Daoy (cell line): ENCODE data around the gene RPS6KA3. TPM values are rescaled to one million over a fixed set of nuclear protein-coding genes. Genes with fewer than 3 reads are reported as not detected.
"Not testable (repeated sequence)": the region's sequence is repeated elsewhere in the genome, so short reads cannot be mapped to it uniquely, and the experiment has no call there.

Source experiments
- DNase-seq: peaks from one replicate; pipeline ENCODE4 v3.0.0-alpha.2; 2015; ENCODE audit warnings: low read depth
- total RNA-seq: library from RNA; depleted of rRNA; stranded (reverse); fragments of >200 nt; shearing (Covaris generic); gene quantifications from 2 replicates; pipeline ENCODE4 v1.2.3, GENCODE V29; 2014

Gene RPS6KA3
- total RNA-seq, 1 experiment from 2014 or later = 39.5 TPM

DNA sequence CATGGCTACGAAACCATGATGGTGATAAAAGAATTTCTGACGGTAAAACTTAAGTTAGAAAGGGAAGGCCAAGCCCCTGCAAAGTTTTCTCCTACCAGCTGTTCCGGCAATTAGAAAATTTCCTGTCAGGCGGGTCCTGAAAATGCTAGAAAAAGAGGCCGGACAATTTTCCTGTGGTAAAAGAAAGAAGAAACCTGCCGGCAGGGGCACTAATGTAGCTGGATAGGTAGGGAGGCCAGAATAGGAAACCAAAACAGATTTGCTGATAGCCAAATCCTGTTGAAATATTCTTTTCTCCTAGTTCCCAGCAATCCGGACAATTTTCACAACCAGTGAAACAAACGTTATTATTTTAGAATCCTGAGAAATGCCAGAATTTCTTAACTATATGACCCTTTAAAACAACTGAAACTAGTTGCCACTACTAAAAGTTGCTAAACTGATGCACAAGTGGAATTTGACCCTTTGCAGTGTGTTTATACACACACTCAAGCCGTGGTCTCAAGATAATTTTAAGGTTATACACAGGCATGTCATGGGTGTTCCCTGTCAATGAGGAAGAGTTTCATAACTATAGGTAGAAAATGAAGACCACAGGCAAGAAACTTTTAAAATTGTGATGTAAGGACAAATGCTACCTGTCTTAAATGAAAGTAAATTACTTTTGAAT lies 47.7 kb downstream of the RPS6KA3 start:
- DNase-seq = peak; percentile 2

- no peak for DNase-seq
These were observed 48.8 kb downstream of the RPS6KA3 start for GRCh38 chrX:20217906-20218305.

GRCh38 chrX:20217271-20217670 lies 49.4 kb downstream of the RPS6KA3 start:
- DNase-seq = peak; percentile 35

DNA sequence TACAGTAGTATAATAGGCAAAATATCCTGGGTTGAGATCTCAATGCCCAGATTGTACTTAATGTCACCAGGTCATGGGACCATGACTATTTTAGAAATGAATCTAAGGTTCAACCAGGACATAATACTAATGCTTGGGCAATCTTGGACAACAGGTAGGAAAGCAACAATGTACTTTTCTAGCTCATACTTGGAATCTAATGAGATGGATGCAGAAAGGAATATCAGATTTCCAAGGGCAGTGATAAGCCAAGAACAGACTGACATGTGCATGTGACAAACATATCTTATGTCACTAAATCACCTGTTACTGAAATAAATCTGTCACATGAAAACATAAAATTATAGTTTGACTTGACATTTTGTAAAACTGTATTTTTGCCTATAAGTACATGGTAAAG lies 51.1 kb downstream of the RPS6KA3 start:
- DNase-seq = no peak

- DNase-seq = no peak
These were observed 54.1 kb downstream of the RPS6KA3 start for GRCh38 chrX:20212486-20213089.

- no peak for DNase-seq
These were observed 55.4 kb downstream of the RPS6KA3 start for GRCh38 chrX:20211261-20211786.

- DNase-seq = no peak
These were observed 60.6 kb downstream of the RPS6KA3 start for GRCh38 chrX:20205927-20206708.

GRCh38 chrX:20204351-20204750 lies 62.4 kb downstream of the RPS6KA3 start:
- no peak for DNase-seq

DNA sequence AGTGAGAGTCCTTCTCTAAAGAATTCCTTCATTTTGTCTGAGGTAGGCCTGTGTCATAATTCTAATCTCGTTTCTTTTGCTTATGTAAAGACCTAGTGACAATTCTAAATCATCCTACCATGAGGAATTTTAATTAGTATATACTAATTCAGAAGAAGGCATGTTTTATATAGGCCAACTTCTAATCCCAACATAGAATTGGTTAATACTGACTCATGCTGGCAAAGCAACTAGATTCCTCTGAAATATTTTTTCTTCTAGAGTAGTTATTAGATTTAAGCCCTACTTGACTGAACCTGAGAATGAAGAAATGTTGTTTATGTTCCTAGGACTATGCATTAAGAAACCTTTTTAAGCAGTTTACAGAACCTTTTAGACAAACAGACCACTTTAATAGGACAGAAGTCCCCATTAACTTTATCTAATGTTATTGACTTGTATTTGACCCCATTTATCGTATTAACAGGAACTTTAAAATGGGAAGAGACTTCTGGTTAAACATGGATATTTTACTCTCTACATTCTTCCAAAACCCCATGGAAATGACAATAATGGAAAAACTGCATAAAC lies 69.0 kb downstream of the RPS6KA3 start:
- no peak for DNase-seq

GRCh38 chrX:20189171-20189570 lies 77.5 kb downstream of the RPS6KA3 start:
- no peak for DNase-seq

GRCh38 chrX:20181598-20182329 lies 84.9 kb downstream of the RPS6KA3 start:
- no peak for DNase-seq

GRCh38 chrX:20177093-20177492 lies 89.6 kb downstream of the RPS6KA3 start:
- DNase-seq = no peak

DNA sequence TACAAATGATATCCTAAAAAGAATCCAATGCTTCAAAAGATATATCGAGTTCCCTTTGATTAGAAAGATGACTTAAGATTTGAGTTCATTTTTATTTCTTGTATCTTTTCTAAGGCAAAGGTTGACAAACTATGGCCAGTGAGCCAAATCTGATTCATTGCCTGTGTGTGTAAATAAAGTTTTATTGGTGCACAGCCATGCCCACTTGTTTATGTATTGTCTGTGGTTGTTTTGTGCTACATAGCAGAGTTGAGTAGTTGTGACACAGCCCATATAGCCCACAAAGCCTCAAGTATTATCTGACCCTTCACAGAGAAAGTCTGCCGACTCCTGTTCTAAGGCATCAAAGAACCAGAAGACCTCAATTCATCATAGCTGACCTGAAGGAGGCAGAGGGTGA lies 92.9 kb downstream of the RPS6KA3 start:
- no peak for DNase-seq

DNA sequence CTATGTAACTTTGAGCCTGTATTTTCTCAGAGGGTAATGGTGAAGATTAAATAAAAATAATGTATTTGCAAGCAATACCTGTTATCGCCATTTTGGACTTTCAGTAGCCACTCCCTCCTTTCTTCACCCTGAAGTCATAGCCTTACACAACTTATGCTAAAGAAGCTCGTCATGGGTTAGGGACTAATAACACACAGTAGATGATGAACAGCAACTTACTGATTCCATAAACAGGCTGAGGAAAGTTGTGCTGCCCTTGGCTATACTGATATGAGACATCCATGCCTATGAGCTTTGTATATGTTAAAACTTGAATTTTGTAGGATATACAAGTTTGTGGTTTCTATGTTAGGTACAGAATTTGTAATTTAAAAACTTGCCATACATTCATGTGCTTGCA lies 93.4 kb downstream of the RPS6KA3 start:
- DNase-seq = no peak

DNA sequence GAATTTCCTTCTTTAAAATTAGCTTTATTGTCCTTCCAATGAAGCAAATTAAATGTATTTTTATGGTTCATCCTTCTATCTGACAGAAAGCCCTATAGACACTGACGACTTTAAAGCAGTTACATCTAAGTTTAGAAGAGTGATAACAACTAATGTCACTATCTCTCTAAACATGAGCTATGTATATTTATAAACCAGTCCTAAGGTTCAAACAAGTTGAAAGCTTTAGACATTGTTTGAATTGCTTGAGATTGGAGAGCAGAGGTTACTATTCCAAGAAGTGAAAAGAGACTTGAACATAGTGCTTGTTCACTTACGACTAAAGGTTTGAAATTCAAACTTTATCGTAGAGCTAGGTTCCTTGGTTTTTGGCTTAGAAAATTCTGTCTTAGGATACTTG lies 94.8 kb downstream of the RPS6KA3 start:
- DNase-seq = no peak

GRCh38 chrX:20162516-20162915 lies 104.2 kb downstream of the RPS6KA3 start:
- DNase-seq = not testable (repeated sequence)

DNA sequence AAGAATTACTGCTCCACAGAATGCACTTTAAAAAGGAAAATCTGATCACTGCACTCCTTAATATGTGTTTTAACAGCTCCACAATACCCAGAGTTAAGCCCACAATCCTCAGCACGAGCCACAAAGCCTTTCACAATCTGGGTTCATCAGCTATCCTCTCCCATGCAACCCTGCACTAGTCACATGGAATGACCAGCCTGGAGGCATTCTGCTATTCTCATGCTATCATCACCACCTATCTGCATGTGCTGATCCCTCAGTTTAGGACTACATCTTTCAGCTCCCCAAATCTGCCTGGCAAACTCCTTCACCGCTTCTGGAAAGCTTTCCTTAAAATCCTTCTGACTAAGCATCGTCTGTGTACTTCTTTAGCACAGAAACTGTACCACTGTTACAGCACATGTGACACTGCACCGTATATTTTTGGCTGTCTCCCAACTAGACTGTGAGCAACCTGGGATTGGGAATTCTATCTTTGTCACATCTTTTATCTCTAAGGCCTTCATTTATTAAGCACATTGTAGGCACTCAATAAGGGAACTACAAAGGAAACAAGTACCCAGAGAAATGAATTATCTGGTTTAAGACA lies 106.8 kb downstream of the RPS6KA3 start:
- DNase-seq = no peak

DNA sequence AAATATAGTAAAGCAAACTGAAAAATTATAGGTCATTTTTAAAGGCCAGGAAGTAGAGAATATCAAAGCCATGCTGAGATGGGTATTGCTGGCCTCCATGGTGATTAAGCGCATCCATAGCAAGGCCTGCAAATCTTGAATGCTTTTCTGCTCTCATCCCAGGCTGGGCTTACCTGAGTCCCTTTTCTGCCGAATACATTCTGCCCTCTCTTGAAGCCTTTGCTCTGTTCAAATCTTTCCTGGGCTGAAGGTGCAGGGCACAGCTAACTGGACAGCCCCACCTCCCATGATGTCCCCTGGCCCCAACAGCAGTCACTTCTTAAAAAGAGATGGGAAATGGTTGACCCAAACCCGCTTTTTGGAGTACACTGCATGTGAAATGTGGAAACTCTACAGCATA lies 115.0 kb downstream of the RPS6KA3 start:
- DNase-seq = no peak

- DNase-seq = no peak
These were observed 117.4 kb downstream of the RPS6KA3 start for GRCh38 chrX:20149326-20149725.

DNA sequence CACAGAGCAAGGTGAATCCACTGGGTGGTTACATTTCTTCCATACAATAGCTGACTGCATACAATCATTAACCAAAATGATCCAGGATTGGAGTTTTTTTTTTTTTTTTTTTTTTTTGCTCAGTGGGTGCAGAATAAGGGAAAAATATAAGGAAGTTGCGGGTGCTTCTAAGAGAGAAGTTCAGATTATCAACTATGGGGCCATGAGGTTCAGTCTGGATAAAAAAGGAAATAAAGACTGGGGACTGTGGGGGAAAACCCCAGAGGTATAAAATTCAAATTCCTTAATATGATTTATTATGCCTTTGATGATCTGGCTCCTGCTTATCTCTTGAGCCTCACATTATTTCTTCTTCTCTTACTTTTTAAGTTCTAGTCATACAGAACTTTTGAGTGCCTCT lies 119.1 kb downstream of the RPS6KA3 start:
- DNase-seq = no peak

- peak; percentile 61 for DNase-seq
These were observed 122.2 kb downstream of the RPS6KA3 start for GRCh38 chrX:20144491-20144890.
